ENCODE measurements around the gene KCNQ1.

Gene KCNQ1

DNA sequence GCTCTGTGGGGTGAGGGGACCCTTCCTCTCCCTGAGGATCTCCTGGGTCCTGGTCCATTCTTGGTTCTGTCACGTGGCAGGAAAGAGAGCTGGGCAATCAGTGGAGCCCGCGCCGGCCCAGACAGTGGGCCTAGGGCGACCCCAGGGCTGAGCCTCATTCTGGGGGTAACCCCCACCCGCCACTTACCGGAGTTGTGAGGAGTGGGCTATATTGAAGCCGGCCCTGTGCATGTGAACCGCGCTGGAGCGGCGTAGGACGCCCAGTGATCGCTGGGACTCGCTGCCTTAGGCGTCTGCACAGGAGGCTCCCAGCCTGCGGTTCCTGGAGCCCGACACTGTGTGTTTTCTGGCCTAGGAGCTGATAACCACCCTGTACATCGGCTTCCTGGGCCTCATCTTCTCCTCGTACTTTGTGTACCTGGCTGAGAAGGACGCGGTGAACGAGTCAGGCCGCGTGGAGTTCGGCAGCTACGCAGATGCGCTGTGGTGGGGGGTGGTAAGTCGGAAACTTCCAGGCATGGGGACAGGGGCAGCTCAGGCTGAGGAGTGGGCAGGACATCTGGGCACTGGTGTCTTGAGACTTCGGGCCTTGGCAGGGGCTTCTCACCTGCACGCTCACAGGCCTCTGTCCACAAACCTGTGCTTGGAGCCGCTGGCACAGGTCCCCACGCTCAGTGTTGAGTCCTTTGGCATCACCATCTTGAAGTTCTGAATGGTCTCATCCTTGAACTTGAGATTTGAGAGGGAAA is 127.9 kb downstream of the KCNQ1 start:
- Histone ChIP-seq H3F3A (ENCODE audit: low read depth) (no peaks in the 10 kb centered on the region), H3K4me3 (ENCODE audit: low read length, poor library complexity, severe bottlenecking) (no peak overlapping the region), H3K9me3 (ENCODE audit: insufficient read depth, low read depth, low read length) (no peaks in the 10 kb centered on the region), H3K36me3 (ENCODE audit: insufficient read depth, low read length) (no peaks in the 10 kb centered on the region), H3K4me2 (ENCODE audit: low read depth, low read length, poor library complexity, severe bottlenecking) (no peak overlapping the region), H3K9me2 (replicated peaks; ENCODE audit: low read depth, low read length) (no peaks in the 10 kb centered on the region), H3K4me1 (ENCODE audit: insufficient read depth, low read length, poor library complexity, severe bottlenecking) (peaks cover 3% of the 10 kb centered on the region), H3K27me3 (ENCODE audit: insufficient read depth, low read length, poor library complexity, severe bottlenecking) (no peaks in the 10 kb centered on the region), H2AFZ (ENCODE audit: low read length) (no peak overlapping the region), H4K20me1 (ENCODE audit: insufficient read depth, low read length, poor library complexity, severe bottlenecking) (no peaks in the 10 kb centered on the region), H3K79me2 (ENCODE audit: insufficient read depth, low read length) (no peaks in the 10 kb centered on the region), H3K9ac (ENCODE audit: low read depth, low read length, poor library complexity, severe bottlenecking) (no peak overlapping the region)
- TF ChIP-seq, protein P1, sequence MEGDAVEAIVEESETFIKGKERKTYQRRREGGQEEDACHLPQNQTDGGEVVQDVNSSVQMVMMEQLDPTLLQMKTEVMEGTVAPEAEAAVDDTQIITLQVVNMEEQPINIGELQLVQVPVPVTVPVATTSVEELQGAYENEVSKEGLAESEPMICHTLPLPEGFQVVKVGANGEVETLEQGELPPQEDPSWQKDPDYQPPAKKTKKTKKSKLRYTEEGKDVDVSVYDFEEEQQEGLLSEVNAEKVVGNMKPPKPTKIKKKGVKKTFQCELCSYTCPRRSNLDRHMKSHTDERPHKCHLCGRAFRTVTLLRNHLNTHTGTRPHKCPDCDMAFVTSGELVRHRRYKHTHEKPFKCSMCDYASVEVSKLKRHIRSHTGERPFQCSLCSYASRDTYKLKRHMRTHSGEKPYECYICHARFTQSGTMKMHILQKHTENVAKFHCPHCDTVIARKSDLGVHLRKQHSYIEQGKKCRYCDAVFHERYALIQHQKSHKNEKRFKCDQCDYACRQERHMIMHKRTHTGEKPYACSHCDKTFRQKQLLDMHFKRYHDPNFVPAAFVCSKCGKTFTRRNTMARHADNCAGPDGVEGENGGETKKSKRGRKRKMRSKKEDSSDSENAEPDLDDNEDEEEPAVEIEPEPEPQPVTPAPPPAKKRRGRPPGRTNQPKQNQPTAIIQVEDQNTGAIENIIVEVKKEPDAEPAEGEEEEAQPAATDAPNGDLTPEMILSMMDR (conservative IDR thresholded peaks at IDR 0.05; ENCODE audit: low read length): no peak
- TF ChIP-seq EZH2phosphoT487 (IDR thresholded peaks at IDR 0.05; ENCODE audit: borderline replicate concordance): no peak

DNA sequence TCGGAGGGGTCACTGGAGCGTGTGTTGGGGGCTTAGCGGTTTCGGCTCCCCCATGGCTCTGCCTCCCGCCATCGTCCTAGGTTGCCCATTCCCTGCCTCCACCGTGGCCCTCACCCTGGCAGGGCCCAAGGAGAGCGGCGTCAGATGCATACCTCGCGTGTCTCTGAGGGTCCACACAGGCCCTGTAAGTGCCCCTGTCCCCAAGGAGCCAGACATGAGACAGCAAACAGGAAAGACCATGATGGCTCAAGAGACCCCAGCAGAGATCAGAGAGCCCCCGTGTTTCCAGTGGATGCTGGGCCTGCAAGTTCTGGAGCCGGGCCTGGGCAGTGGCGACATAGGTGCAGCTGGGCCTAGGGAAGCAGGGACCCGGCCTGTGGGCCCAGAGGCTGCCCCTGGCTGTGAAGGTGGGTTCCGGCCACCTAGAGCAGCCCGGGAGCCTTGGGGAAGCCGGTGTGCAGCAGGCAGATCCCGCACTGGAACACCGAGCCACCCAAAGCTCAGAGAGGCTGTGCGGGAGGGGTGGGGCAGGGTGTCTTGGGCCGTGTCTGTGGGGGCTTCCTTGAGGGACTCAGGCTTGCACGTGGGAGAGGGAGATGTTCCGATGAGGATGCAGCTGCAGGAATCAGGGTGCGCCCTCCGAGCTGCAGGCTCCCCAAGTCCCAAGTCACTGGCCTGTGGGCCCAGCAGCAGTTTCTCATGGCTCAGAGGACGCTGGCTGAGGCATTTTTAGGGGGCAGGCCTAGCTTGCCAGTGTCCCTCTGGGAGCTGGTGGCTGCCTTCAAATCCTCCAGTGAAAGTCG is 128.6 kb downstream of the KCNQ1 start:
- Histone ChIP-seq H3K4me3 (ENCODE audit: low read length, poor library complexity, severe bottlenecking) (no peak overlapping the region), H3K4me1 (ENCODE audit: insufficient read depth, low read length, poor library complexity, severe bottlenecking) (peaks cover 3% of the 10 kb centered on the region), H3K4me2 (ENCODE audit: low read depth, low read length, poor library complexity, severe bottlenecking) (no peak overlapping the region), H3K36me3 (ENCODE audit: insufficient read depth, low read length) (no peaks in the 10 kb centered on the region), H3K27me3 (ENCODE audit: insufficient read depth, low read length, poor library complexity, severe bottlenecking) (no peaks in the 10 kb centered on the region), H2AFZ (ENCODE audit: low read length) (no peak overlapping the region), H3K9ac (ENCODE audit: low read depth, low read length, poor library complexity, severe bottlenecking) (no peak overlapping the region), H3K79me2 (ENCODE audit: insufficient read depth, low read length) (no peaks in the 10 kb centered on the region), H4K20me1 (ENCODE audit: insufficient read depth, low read length, poor library complexity, severe bottlenecking) (no peaks in the 10 kb centered on the region), H3F3A (ENCODE audit: low read depth) (no peaks in the 10 kb centered on the region), H3K9me3 (ENCODE audit: insufficient read depth, low read depth, low read length) (no peaks in the 10 kb centered on the region), H3K9me2 (replicated peaks; ENCODE audit: low read depth, low read length) (no peaks in the 10 kb centered on the region)
- no peak for TF ChIP-seq EZH2phosphoT487 (IDR thresholded peaks at IDR 0.05; ENCODE audit: borderline replicate concordance)
- TF ChIP-seq, protein P1 (conservative IDR thresholded peaks at IDR 0.05; ENCODE audit: low read length): no peak

DNA sequence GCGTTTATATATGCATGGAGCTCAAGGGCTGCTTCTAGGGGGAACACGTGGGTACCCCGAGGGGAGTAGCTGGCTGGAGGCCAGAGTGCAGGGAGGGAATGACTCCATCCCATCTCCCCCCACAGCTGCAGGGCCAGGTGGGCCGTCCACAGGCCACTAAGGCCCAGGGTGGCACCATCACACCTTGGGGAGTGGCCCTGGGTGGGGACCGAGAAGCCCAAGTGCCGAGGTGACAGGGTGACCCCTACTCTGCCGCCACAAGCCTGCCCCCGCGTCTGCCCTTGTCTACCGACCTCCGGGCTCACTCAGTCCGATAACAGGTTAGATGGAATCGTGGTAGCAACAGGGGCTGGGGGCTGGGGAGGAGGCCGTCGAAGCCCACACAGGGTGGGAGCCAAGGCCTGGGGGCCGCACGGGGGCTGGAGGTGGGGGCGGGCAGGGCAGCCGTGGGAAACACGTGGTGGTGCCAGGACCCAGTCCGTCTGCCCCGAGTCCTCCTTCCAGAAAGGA is 129.3 kb downstream of the KCNQ1 start:
- H3K4me2 ChIP-seq (ENCODE audit: low read depth, low read length, poor library complexity, severe bottlenecking): no peak overlapping the region
- no peaks in the 10 kb centered on the region for H3K79me2 ChIP-seq (ENCODE audit: insufficient read depth, low read length)
- no peaks in the 10 kb centered on the region for H3K9me3 ChIP-seq (ENCODE audit: insufficient read depth, low read depth, low read length)
- H2AFZ ChIP-seq (ENCODE audit: low read length): no peak overlapping the region
- H3K36me3 ChIP-seq (ENCODE audit: insufficient read depth, low read length): no peaks in the 10 kb centered on the region
- H3K9ac ChIP-seq (ENCODE audit: low read depth, low read length, poor library complexity, severe bottlenecking): no peak overlapping the region
- TF ChIP-seq, protein P1 (conservative IDR thresholded peaks at IDR 0.05; ENCODE audit: low read length): no peak
- TF ChIP-seq EZH2phosphoT487 (IDR thresholded peaks at IDR 0.05; ENCODE audit: borderline replicate concordance): no peak
- no peaks in the 10 kb centered on the region for H3K9me2 ChIP-seq (replicated peaks; ENCODE audit: low read depth, low read length)
- H3F3A ChIP-seq (ENCODE audit: low read depth): no peaks in the 10 kb centered on the region
- H3K27me3 ChIP-seq (ENCODE audit: insufficient read depth, low read length, poor library complexity, severe bottlenecking): no peaks in the 10 kb centered on the region
- no peak overlapping the region for H3K4me3 ChIP-seq (ENCODE audit: low read length, poor library complexity, severe bottlenecking)
- H3K4me1 ChIP-seq (ENCODE audit: insufficient read depth, low read length, poor library complexity, severe bottlenecking): peaks cover 3% of the 10 kb centered on the region
- no peaks in the 10 kb centered on the region for H4K20me1 ChIP-seq (ENCODE audit: insufficient read depth, low read length, poor library complexity, severe bottlenecking)

Data from Loucy (cell line).